ENCODE measurements around the gene CSTPP1. TPM values are rescaled to one million over a fixed set of nuclear protein-coding genes. Genes with fewer than 3 reads are reported as not detected.

CSTPP1 gene
- total and polyA plus RNA-seq, 2 donors (not counting 1 experiment from before 2014, with no cell fraction given) = 11.5 to 29.0 TPM

DNA sequence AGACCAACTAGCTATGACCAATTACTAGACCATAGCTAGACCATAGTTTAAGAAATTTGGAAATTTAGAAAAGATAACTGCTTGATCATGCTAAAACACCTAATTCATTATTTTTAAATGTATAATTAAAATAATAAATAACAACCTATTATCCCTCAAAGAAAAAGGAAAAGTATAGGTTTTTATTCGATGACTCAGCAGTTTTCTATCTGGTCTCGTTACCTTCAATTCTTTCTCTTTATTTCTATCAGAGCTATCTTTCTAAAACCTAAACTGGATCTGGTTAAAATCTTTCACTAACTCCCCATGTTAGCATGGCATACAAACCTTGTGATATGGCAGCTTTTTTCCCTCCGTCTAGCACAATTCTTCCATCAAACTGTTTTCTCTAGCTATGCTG lies 27.3 kb downstream of the CSTPP1 start:
- Histone ChIP-seq H3K4me2 (replicated peaks; ENCODE audit: low read depth, low read length, poor library complexity, severe bottlenecking) (no peak overlapping the region), H2AFZ (ENCODE audit: insufficient read depth, low read depth, low read length, poor library complexity, severe bottlenecking) (no peak overlapping the region), H3K79me2 (ENCODE audit: control insufficient read depth, insufficient read depth, low read length) (peaks cover 3% of the 10 kb centered on the region), H3K27ac (ENCODE audit: low read length in 2 of 2) (no peak overlapping the region), H3K36me3 (replicated peaks in 1 of 2; ENCODE audit: control extremely low read depth in 1 of 2, control insufficient read depth in 1 of 2, extremely low read depth in 1 of 2, insufficient read depth in 2 of 2, low read length in 1 of 2) (peaks cover 0 to 2% of the 10 kb centered on the region in 2 experiments), H3K9me3 (ENCODE audit: control extremely low read depth in 1 of 3, control insufficient read depth in 2 of 3, insufficient read depth in 1 of 3, low read length in 2 of 3) (peaks cover under 1 to 7% (median 5%) of the 10 kb centered on the region in 3 donors), H3K27me3 (replicated peaks in 1 of 4; ENCODE audit: control extremely low read depth in 1 of 4, control insufficient read depth in 3 of 4, insufficient read depth in 4 of 4, low read length in 3 of 4) (no peaks in the 10 kb centered on the region), H3K9ac (ENCODE audit: low read length) (no peak overlapping the region), H4K20me1 (ENCODE audit: control insufficient read depth, insufficient read depth, low read length, poor library complexity, severe bottlenecking) (no peaks in the 10 kb centered on the region), H3K4me1 (ENCODE audit: control insufficient read depth in 2 of 2, insufficient read depth in 2 of 2, low read length in 2 of 2) (no peaks in the 10 kb centered on the region), H3K4me3 (ENCODE audit: control extremely low read depth in 1 of 5, extremely low read depth in 1 of 5, insufficient read depth in 1 of 5, low read depth in 2 of 5, low read length in 4 of 5) (no peak overlapping the region)
- TF ChIP-seq, protein P1, sequence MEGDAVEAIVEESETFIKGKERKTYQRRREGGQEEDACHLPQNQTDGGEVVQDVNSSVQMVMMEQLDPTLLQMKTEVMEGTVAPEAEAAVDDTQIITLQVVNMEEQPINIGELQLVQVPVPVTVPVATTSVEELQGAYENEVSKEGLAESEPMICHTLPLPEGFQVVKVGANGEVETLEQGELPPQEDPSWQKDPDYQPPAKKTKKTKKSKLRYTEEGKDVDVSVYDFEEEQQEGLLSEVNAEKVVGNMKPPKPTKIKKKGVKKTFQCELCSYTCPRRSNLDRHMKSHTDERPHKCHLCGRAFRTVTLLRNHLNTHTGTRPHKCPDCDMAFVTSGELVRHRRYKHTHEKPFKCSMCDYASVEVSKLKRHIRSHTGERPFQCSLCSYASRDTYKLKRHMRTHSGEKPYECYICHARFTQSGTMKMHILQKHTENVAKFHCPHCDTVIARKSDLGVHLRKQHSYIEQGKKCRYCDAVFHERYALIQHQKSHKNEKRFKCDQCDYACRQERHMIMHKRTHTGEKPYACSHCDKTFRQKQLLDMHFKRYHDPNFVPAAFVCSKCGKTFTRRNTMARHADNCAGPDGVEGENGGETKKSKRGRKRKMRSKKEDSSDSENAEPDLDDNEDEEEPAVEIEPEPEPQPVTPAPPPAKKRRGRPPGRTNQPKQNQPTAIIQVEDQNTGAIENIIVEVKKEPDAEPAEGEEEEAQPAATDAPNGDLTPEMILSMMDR (IDR thresholded peaks at IDR 0.05) = no peak
- no peak for TF ChIP-seq EZH2 (IDR thresholded peaks at IDR 0.05; ENCODE audit: borderline replicate concordance, insufficient read depth, low read depth, low read length, poor library complexity, severe bottlenecking)
- H3K4me1 Mint-ChIP-seq = no peaks in the 10 kb centered on the region
- no peaks in the 10 kb centered on the region for H3K27me3 Mint-ChIP-seq
- ATAC-seq (ENCODE audit: low read depth) (no peak), DNase-seq (no peak)
- H3K4me3 Mint-ChIP-seq = no peak overlapping the region
- POLR2A ChIA-PET = no interaction called here
- H3K27ac Mint-ChIP-seq = no peak overlapping the region
- WGBS (ENCODE audit: insufficient coverage) = 100% methylated on average over 2 of the region's 3 CpGs
- CTCF ChIA-PET = interaction anchor here (0.6 kb wide), 1 partner anchor 38 kb away, joined by 4 read pairs; no protein-coding TSS in a partner anchor
- intact Hi-C loops (cut with micrococcal nuclease) = no loop called here
- H3K9me3 Mint-ChIP-seq (ENCODE audit: insufficient read depth) = peaks cover under 1% of the 10 kb centered on the region

DNA sequence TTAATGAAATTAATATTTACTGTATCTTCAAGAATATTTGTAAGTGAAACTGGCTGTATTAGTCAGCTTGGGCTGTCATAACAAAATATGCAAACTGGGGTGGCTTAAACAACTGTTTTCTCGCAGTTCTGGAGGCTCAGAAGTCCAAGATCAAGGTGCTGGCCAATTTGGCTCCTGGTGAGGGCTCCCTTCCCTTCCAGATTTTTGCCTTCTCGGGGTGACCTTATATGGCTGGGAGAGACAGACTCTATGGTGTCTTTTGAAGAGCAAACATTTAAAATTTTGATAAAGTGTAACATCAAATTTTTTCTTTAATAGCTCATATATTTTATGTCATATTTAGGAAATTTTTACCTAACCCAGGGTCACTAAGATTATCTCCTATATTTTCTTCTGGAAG lies 30.2 kb downstream of the CSTPP1 start:
- CTCF ChIA-PET = interaction anchor here (2.0 kb wide), 1 partner anchor 10 kb away, joined by 4 read pairs; no protein-coding TSS in a partner anchor
- Histone ChIP-seq H3K27me3 (replicated peaks in 1 of 4; ENCODE audit: control extremely low read depth in 1 of 4, control insufficient read depth in 3 of 4, insufficient read depth in 4 of 4, low read length in 3 of 4) (no peaks in the 10 kb centered on the region), H3K36me3 (replicated peaks in 1 of 2; ENCODE audit: control extremely low read depth in 1 of 2, control insufficient read depth in 1 of 2, extremely low read depth in 1 of 2, insufficient read depth in 2 of 2, low read length in 1 of 2) (no peaks in the 10 kb centered on the region), H3K9me3 (ENCODE audit: control extremely low read depth in 1 of 3, control insufficient read depth in 2 of 3, insufficient read depth in 1 of 3, low read length in 2 of 3) (peaks cover 0 to 3% (median 1%) of the 10 kb centered on the region in 3 donors), H3K4me1 (ENCODE audit: control insufficient read depth in 2 of 2, insufficient read depth in 2 of 2, low read length in 2 of 2) (no peaks in the 10 kb centered on the region), H3K4me2 (replicated peaks; ENCODE audit: low read depth, low read length, poor library complexity, severe bottlenecking) (no peak overlapping the region), H3K4me3 (ENCODE audit: control extremely low read depth in 1 of 5, extremely low read depth in 1 of 5, insufficient read depth in 1 of 5, low read depth in 2 of 5, low read length in 4 of 5) (no peak overlapping the region), H3K79me2 (ENCODE audit: control insufficient read depth, insufficient read depth, low read length) (no peaks in the 10 kb centered on the region), H4K20me1 (ENCODE audit: control insufficient read depth, insufficient read depth, low read length, poor library complexity, severe bottlenecking) (no peaks in the 10 kb centered on the region), H2AFZ (ENCODE audit: insufficient read depth, low read depth, low read length, poor library complexity, severe bottlenecking) (no peak overlapping the region), H3K27ac (ENCODE audit: low read length in 2 of 2) (no peak overlapping the region), H3K9ac (ENCODE audit: low read length) (no peak overlapping the region)
- Mint-ChIP-seq H3K27ac (no peak overlapping the region), H3K27me3 (no peaks in the 10 kb centered on the region), H3K4me1 (no peaks in the 10 kb centered on the region), H3K9me3 (ENCODE audit: insufficient read depth) (no peaks in the 10 kb centered on the region), H3K4me3 (no peak overlapping the region)
- POLR2A ChIA-PET = no interaction called here
- no peak for ATAC-seq (ENCODE audit: low read depth)
- WGBS (ENCODE audit: insufficient coverage) = 64% methylated on average over 1 of the region's 2 CpGs
- no peak for DNase-seq
- intact Hi-C loops (cut with micrococcal nuclease) = no loop called here
- no peak for TF ChIP-seq EZH2 (IDR thresholded peaks at IDR 0.05; ENCODE audit: borderline replicate concordance, insufficient read depth, low read depth, low read length, poor library complexity, severe bottlenecking)
- TF ChIP-seq, protein P1 (IDR thresholded peaks at IDR 0.05) = no peak
